ENCODE measurements around the gene JDP2.

DNA sequence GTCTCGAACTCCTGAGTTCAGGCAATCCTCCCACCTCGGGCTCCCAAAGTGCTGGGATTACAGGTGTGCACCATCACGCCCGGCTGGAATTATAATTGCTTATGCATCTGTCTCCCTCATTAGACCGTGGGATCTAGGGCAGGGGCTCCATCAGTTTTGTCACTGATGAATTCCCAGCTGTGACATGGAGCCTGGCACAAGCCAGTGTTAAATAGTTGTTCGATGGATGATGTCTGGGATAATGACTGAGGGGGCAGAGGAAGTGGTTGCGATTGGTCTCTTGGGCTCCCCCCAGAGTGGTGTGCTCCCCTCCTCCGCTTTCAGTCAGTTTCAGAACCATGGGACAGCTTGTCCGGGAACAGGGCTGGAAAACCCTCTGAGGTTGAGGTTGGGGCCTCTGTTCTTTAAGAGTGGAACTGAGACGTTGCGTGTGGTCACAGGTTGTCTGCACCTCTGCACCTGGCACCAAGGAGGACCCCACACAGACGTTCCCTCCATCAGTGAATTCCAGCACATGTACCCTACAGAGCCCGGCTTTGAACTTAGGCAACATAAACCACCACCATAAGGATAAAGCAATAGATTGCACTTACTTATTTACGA, 63.7 kb downstream of the JDP2 start:
- TF ChIP-seq, protein P1, sequence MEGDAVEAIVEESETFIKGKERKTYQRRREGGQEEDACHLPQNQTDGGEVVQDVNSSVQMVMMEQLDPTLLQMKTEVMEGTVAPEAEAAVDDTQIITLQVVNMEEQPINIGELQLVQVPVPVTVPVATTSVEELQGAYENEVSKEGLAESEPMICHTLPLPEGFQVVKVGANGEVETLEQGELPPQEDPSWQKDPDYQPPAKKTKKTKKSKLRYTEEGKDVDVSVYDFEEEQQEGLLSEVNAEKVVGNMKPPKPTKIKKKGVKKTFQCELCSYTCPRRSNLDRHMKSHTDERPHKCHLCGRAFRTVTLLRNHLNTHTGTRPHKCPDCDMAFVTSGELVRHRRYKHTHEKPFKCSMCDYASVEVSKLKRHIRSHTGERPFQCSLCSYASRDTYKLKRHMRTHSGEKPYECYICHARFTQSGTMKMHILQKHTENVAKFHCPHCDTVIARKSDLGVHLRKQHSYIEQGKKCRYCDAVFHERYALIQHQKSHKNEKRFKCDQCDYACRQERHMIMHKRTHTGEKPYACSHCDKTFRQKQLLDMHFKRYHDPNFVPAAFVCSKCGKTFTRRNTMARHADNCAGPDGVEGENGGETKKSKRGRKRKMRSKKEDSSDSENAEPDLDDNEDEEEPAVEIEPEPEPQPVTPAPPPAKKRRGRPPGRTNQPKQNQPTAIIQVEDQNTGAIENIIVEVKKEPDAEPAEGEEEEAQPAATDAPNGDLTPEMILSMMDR (IDR thresholded peaks at IDR 0.05): no peak
- TF ChIP-seq POLR2A (IDR thresholded peaks at IDR 0.05): no peak
